ACC112 (cell line): Measurements from ENCODE around the gene OBP2B.
"Not testable (repeated sequence)": the region's sequence is repeated elsewhere in the genome, so short reads cannot be mapped to it uniquely, and the experiment has no call there.

Experiments used
- H2AFZ ChIP-seq: fragments of 200-600 bp; sonication (generic); one replicate; pipeline ENCODE4 v1.6.0; 2017; ENCODE audit warnings: antibody characterized with exemption, low read length; ENCODE audit not compliant: unreplicated experiment
- H3K27ac ChIP-seq: fragments of 200-600 bp; sonication (generic); 2 replicates; pipeline ENCODE4 v1.5.1; 2014; ENCODE audit warnings: low read depth, mild to moderate bottlenecking, antibody characterized with exemption, low read length, moderate library complexity
- H3K27me3 ChIP-seq: fragments of 200-600 bp; sonication (generic); 2 replicates; pipeline ENCODE4 v1.6.1; 2014; ENCODE audit warnings: mild to moderate bottlenecking, antibody characterized with exemption, low read length, moderate library complexity, mixed read lengths; ENCODE audit not compliant: insufficient read depth
- H3K36me3 ChIP-seq: fragments of 200-600 bp; sonication (generic); 2 replicates; pipeline ENCODE4 v1.6.1; 2016; ENCODE audit warnings: mild to moderate bottlenecking, antibody characterized with exemption, low read length, moderate library complexity, mixed read lengths; ENCODE audit not compliant: insufficient read depth
- H3K4me1 ChIP-seq: fragments of 200-600 bp; sonication (generic); one replicate; pipeline ENCODE4 v1.6.1; 2016; ENCODE audit warnings: low read length, mixed read lengths; ENCODE audit not compliant: insufficient read depth, unreplicated experiment, control insufficient read depth
- H3K4me3 ChIP-seq: fragments of 200-600 bp; sonication (generic); 2 replicates; pipeline ENCODE4 v1.5.1; 2014; ENCODE audit warnings: mild to moderate bottlenecking, low read depth, low read length
- H3K79me2 ChIP-seq: fragments of 200-600 bp; sonication (generic); one replicate; pipeline ENCODE4 v1.6.0; 2016; ENCODE audit warnings: low read length; ENCODE audit not compliant: control insufficient read depth, unreplicated experiment, insufficient read depth

The OBP2B gene

GRCh38 chr9:133181561-133181960 is 27.5 kb downstream of the OBP2B start:
- no peak overlapping the region for H3K4me3 ChIP-seq
- H3K4me1 ChIP-seq: no peaks in the 10 kb centered on the region
- no peak overlapping the region for H2AFZ ChIP-seq
- no peak overlapping the region for H3K27ac ChIP-seq
- peaks cover 44% of the 10 kb centered on the region for H3K27me3 ChIP-seq
- H3K79me2 ChIP-seq: no peaks in the 10 kb centered on the region
- H3K36me3 ChIP-seq: no peaks in the 10 kb centered on the region

- Histone ChIP-seq H3K4me1 (no peaks in the 10 kb centered on the region), H3K27ac (no peak overlapping the region), H3K27me3 (peaks cover 49% of the 10 kb centered on the region), H3K79me2 (no peaks in the 10 kb centered on the region), H3K36me3 (no peaks in the 10 kb centered on the region), H2AFZ (no peak overlapping the region), H3K4me3 (no peak overlapping the region)
Observed at GRCh38 chr9:133180953-133181352, 28.1 kb downstream of the OBP2B start.

GRCh38 chr9:133173056-133173455 is 36.0 kb downstream of the OBP2B start:
- Histone ChIP-seq H3K79me2 (no peaks in the 10 kb centered on the region), H3K36me3 (no peaks in the 10 kb centered on the region), H2AFZ (no peak overlapping the region), H3K27ac (no peak overlapping the region), H3K4me3 (no peak overlapping the region), H3K27me3 (peaks cover 64% of the 10 kb centered on the region), H3K4me1 (no peaks in the 10 kb centered on the region)

- H3K27me3 ChIP-seq: peaks cover 49% of the 10 kb centered on the region
- H3K4me1 ChIP-seq: no peaks in the 10 kb centered on the region
- no peak overlapping the region for H2AFZ ChIP-seq
- no peak overlapping the region for H3K4me3 ChIP-seq
- H3K27ac ChIP-seq: no peak overlapping the region
- H3K79me2 ChIP-seq: no peaks in the 10 kb centered on the region
- no peaks in the 10 kb centered on the region for H3K36me3 ChIP-seq
Observed at GRCh38 chr9:133171161-133171961, 37.7 kb downstream of the OBP2B start.

- H3K36me3 ChIP-seq: no peaks in the 10 kb centered on the region
- H3K4me1 ChIP-seq: no peaks in the 10 kb centered on the region
- H2AFZ ChIP-seq: no peak overlapping the region
- H3K27me3 ChIP-seq: peaks cover 44% of the 10 kb centered on the region
- H3K27ac ChIP-seq: no peak overlapping the region
- no peaks in the 10 kb centered on the region for H3K79me2 ChIP-seq
- H3K4me3 ChIP-seq: no peak overlapping the region
Observed at GRCh38 chr9:133170716-133171115, 38.3 kb downstream of the OBP2B start.

- not testable (repeated sequence) for H3K4me1 ChIP-seq, H3K4me3 ChIP-seq, H3K36me3 ChIP-seq, H3K79me2 ChIP-seq, H2AFZ ChIP-seq, H3K27ac ChIP-seq
- peaks cover 35% of the 10 kb centered on the region for H3K27me3 ChIP-seq
Observed at GRCh38 chr9:133169687-133170086, 39.4 kb downstream of the OBP2B start.

GRCh38 chr9:133169102-133169501 is 39.9 kb downstream of the OBP2B start:
- Histone ChIP-seq H3K27ac (no peak overlapping the region), H3K36me3 (no peaks in the 10 kb centered on the region), H2AFZ (no peak overlapping the region), H3K4me1 (no peaks in the 10 kb centered on the region), H3K4me3 (no peak overlapping the region), H3K27me3 (peaks cover 29% of the 10 kb centered on the region), H3K79me2 (no peaks in the 10 kb centered on the region)

GRCh38 chr9:133168432-133168831 is 40.6 kb downstream of the OBP2B start:
- H3K4me1 ChIP-seq: no peaks in the 10 kb centered on the region
- H2AFZ ChIP-seq: no peak overlapping the region
- no peaks in the 10 kb centered on the region for H3K79me2 ChIP-seq
- H3K27me3 ChIP-seq: peaks cover 22% of the 10 kb centered on the region
- H3K27ac ChIP-seq: no peak overlapping the region
- H3K36me3 ChIP-seq: no peaks in the 10 kb centered on the region
- no peak overlapping the region for H3K4me3 ChIP-seq

- no peaks in the 10 kb centered on the region for H3K79me2 ChIP-seq
- no peaks in the 10 kb centered on the region for H3K4me1 ChIP-seq
- H3K36me3 ChIP-seq: no peaks in the 10 kb centered on the region
- H2AFZ ChIP-seq: no peak overlapping the region
- no peak overlapping the region for H3K4me3 ChIP-seq
- H3K27ac ChIP-seq: no peak overlapping the region
- peaks cover 21% of the 10 kb centered on the region for H3K27me3 ChIP-seq
Observed at GRCh38 chr9:133167769-133168168, 41.3 kb downstream of the OBP2B start.

GRCh38 chr9:133167096-133167730 is 41.8 kb downstream of the OBP2B start:
- Histone ChIP-seq H3K27ac (no peak overlapping the region), H3K27me3 (peaks cover 17% of the 10 kb centered on the region), H3K36me3 (no peaks in the 10 kb centered on the region), H3K4me1 (no peaks in the 10 kb centered on the region), H3K79me2 (no peaks in the 10 kb centered on the region), H3K4me3 (no peak overlapping the region), H2AFZ (no peak overlapping the region)

GRCh38 chr9:133166392-133166791 is 42.7 kb downstream of the OBP2B start:
- Histone ChIP-seq H3K4me1 (no peaks in the 10 kb centered on the region), H3K27ac (no peak overlapping the region), H3K79me2 (no peaks in the 10 kb centered on the region)

More at GRCh38 chr9:133166392-133166791, 42.7 kb downstream of the OBP2B start:
- Histone ChIP-seq H2AFZ (no peak overlapping the region), H3K27me3 (peaks cover 9% of the 10 kb centered on the region), H3K36me3 (no peaks in the 10 kb centered on the region), H3K4me3 (no peak overlapping the region)
